Measurements from ENCODE around the gene LIG4.

Gene LIG4

GRCh38 chr13:108213946-108214345 is 1.4 kb downstream of the LIG4 start:
- DNase-seq (ENCODE audit: low spot score) (no peak), ATAC-seq (ENCODE audit: low read depth) (no peak; the same call in 2 of the 3 replicates)
- Histone ChIP-seq H3K4me1 (ENCODE audit: insufficient read depth, poor library complexity, severe bottlenecking) (peaks cover 13% of the 10 kb centered on the region), H3K27ac (ENCODE audit: poor library complexity, severe bottlenecking) (peak overlapping the region; percentile 18), H3K9me3 (ENCODE audit: severe bottlenecking) (no peaks in the 10 kb centered on the region), H3K4me3 (ENCODE audit: severe bottlenecking) (peak overlapping the region; percentile 27), H3K27me3 (ENCODE audit: insufficient read depth, poor library complexity, severe bottlenecking) (no peaks in the 10 kb centered on the region), H3K36me3 (ENCODE audit: low read depth) (peaks cover 21% of the 10 kb centered on the region)
- TF ChIP-seq CTCF (IDR thresholded peaks at IDR 0.05; ENCODE audit: poor library complexity, severe bottlenecking), result no peak

GRCh38 chr13:108212886-108213285 is 2.5 kb downstream of the LIG4 start:
- no peak overlapping the region for H3K27ac ChIP-seq (ENCODE audit: poor library complexity, severe bottlenecking)
- DNase-seq (ENCODE audit: low spot score), result no peak
- peaks cover 13% of the 10 kb centered on the region for H3K4me1 ChIP-seq (ENCODE audit: insufficient read depth, poor library complexity, severe bottlenecking)
- H3K27me3 ChIP-seq (ENCODE audit: insufficient read depth, poor library complexity, severe bottlenecking), result no peaks in the 10 kb centered on the region
- ATAC-seq (ENCODE audit: low read depth), result no peak
- H3K36me3 ChIP-seq (ENCODE audit: low read depth), result peaks cover 21% of the 10 kb centered on the region
- no peak for TF ChIP-seq CTCF (IDR thresholded peaks at IDR 0.05; ENCODE audit: poor library complexity, severe bottlenecking)
- no peaks in the 10 kb centered on the region for H3K9me3 ChIP-seq (ENCODE audit: severe bottlenecking)
- H3K4me3 ChIP-seq (ENCODE audit: severe bottlenecking), result no peak overlapping the region

GRCh38 chr13:108210551-108210950 is 4.8 kb downstream of the LIG4 start:
- Histone ChIP-seq H3K27me3 (ENCODE audit: insufficient read depth, poor library complexity, severe bottlenecking) (no peaks in the 10 kb centered on the region), H3K4me3 (ENCODE audit: severe bottlenecking) (no peak overlapping the region), H3K4me1 (ENCODE audit: insufficient read depth, poor library complexity, severe bottlenecking) (no peaks in the 10 kb centered on the region), H3K27ac (ENCODE audit: poor library complexity, severe bottlenecking) (no peak overlapping the region), H3K9me3 (ENCODE audit: severe bottlenecking) (no peaks in the 10 kb centered on the region), H3K36me3 (ENCODE audit: low read depth) (peaks cover 21% of the 10 kb centered on the region)
- ATAC-seq (ENCODE audit: low read depth), result no peak
- DNase-seq (ENCODE audit: low spot score), result no peak
- TF ChIP-seq CTCF (IDR thresholded peaks at IDR 0.05; ENCODE audit: poor library complexity, severe bottlenecking), result no peak

- H3K9me3 ChIP-seq (ENCODE audit: severe bottlenecking), result no peaks in the 10 kb centered on the region
- H3K4me1 ChIP-seq (ENCODE audit: insufficient read depth, poor library complexity, severe bottlenecking), result peaks cover 12% of the 10 kb centered on the region
- ATAC-seq (ENCODE audit: low read depth) (peak; percentile 86), DNase-seq (ENCODE audit: low spot score) (no peak)
- H3K27ac ChIP-seq (ENCODE audit: poor library complexity, severe bottlenecking), result no peak overlapping the region
- no peak for TF ChIP-seq CTCF (IDR thresholded peaks at IDR 0.05; ENCODE audit: poor library complexity, severe bottlenecking)
- H3K36me3 ChIP-seq (ENCODE audit: low read depth), result no peaks in the 10 kb centered on the region
- no peak overlapping the region for H3K4me3 ChIP-seq (ENCODE audit: severe bottlenecking)
- no peaks in the 10 kb centered on the region for H3K27me3 ChIP-seq (ENCODE audit: insufficient read depth, poor library complexity, severe bottlenecking)
Observed at GRCh38 chr13:108200781-108201398, 14.4 kb downstream of the LIG4 start.

GRCh38 chr13:108195861-108196260 is 19.5 kb downstream of the LIG4 start:
- ATAC-seq (ENCODE audit: low read depth) (no peak), DNase-seq (ENCODE audit: low spot score) (no peak)
- H3K4me1 ChIP-seq (ENCODE audit: insufficient read depth, poor library complexity, severe bottlenecking), result peaks cover 21% of the 10 kb centered on the region
- no peaks in the 10 kb centered on the region for H3K9me3 ChIP-seq (ENCODE audit: severe bottlenecking)
- no peaks in the 10 kb centered on the region for H3K27me3 ChIP-seq (ENCODE audit: insufficient read depth, poor library complexity, severe bottlenecking)
- TF ChIP-seq CTCF (IDR thresholded peaks at IDR 0.05; ENCODE audit: poor library complexity, severe bottlenecking), result no peak
- no peaks in the 10 kb centered on the region for H3K36me3 ChIP-seq (ENCODE audit: low read depth)
- H3K27ac ChIP-seq (ENCODE audit: poor library complexity, severe bottlenecking), result no peak overlapping the region
- no peak overlapping the region for H3K4me3 ChIP-seq (ENCODE audit: severe bottlenecking)

All from RWPE2 (cell line).